GM18873 (cell line): ENCODE results near the gene CXCR4.
A peak's percentile ranks its signal among the peaks of the same experiment; 100 is the strongest.
"Not testable (repeated sequence)": the region's sequence is repeated elsewhere in the genome, so short reads cannot be mapped to it uniquely, and the experiment has no call there.

Source experiments
- ATAC-seq: cut with Tn5 transposase; IDR thresholded peaks from one replicate; pipeline ENCODE4 v1.9.1; 2021; ENCODE audit warnings: mild to moderate bottlenecking, moderate library complexity, moderate number of reproducible peaks; ENCODE audit not compliant: unreplicated experiment, low FRiP score

Gene CXCR4

DNA sequence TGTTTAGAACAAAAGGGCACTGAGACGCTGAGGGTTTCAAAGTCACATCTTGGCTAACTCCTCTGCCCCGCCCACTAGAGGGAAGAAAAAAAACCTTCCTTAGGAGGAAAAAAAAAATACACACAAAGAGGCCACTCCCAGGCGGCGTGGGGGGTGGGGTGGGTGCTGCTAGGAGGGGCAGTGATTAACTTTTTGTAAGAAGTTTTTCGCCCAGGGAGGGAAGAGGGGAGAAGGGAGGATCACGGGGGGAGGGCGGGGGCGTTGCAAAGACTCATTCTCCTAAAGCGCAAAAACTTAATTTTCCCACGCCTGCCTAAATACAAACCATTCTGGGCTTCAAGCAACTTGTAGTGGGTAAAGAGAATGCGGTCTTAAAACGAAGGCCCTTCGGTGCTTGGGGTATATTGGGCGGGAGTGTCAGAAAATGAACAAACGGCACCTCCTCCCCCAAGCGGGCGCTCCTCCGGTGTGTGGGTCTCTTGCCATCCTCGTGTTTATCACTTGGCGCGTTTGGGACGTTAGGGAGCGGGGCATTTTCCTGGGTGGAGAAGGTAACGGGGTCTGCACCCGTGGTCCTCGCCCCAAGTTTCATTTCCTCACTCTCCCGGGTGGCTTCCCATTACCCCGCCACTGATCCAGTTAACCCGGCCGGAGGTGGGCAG is 1.7 kb downstream of the CXCR4 start:
- ATAC-seq = peak; percentile 8

DNA sequence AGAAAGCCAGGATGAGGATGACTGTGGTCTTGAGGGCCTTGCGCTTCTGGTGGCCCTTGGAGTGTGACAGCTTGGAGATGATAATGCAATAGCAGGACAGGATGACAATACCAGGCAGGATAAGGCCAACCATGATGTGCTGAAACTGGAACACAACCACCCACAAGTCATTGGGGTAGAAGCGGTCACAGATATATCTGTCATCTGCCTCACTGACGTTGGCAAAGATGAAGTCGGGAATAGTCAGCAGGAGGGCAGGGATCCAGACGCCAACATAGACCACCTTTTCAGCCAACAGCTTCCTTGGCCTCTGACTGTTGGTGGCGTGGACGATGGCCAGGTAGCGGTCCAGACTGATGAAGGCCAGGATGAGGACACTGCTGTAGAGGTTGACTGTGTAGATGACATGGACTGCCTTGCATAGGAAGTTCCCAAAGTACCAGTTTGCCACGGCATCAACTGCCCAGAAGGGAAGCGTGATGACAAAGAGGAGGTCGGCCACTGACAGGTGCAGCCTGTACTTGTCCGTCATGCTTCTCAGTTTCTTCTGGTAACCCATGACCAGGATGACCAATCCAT is 2.7 kb downstream of the CXCR4 start:
- ATAC-seq = no peak

DNA sequence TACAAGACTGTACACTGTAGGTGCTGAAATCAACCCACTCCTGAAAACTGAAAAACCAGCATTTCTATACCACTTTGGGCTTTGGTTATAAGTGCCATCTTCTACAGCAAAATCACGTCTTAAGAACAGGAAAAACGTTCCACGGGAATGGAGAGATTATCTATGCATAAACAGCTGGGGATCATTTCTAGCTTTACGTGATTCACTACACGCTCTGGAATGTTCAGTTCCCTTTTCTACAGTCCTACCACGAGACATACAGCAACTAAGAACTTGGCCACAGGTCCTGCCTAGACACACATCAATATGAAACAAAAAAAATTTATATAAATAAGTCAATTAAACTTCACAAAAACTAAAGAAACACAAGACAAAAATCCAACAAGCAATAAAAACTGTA is 3.6 kb downstream of the CXCR4 start:
- ATAC-seq = no peak

DNA sequence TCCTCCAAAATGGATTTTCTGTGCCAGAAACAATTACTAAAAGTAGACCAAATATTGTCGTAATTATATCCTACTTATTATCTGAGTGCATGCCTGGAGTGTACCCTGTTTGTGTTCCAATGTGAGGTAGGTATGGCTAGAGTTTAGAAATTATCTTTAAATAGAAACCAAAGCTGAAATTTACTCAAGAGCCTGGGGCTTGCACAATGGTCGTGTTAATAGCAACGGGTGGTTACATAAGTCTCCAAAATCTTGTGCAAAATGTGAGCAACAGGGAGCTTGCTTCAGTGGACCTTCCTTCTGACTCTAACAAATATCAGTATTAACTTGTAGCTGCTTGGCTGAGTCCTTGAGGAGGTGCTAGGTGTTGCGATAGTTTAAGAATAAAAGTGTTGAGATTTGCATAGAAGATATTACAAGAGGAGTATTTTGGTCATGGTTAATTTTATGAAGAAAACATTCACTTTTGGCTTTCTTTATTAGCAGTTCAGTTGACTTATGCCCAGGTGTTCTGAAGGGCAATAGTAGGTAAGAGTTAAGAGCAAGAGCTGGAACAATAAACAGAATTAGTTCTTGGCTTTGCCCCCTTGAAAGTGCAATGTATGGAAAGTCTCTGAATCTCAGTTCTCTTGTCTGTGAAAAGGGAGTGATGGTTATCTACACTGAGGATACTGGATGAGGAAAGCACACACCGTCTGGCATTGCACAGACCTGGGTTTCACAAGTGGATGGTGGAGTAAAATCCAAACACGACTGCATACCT is 4.6 kb downstream of the CXCR4 start:
- no peak for ATAC-seq

GRCh38 chr2:136112317-136113208 is 5.4 kb downstream of the CXCR4 start:
- ATAC-seq = no peak

GRCh38 chr2:136111711-136112110 is 6.2 kb downstream of the CXCR4 start:
- no peak for ATAC-seq

- ATAC-seq = no peak
Observed at GRCh38 chr2:136110526-136110925, 7.4 kb downstream of the CXCR4 start.

DNA sequence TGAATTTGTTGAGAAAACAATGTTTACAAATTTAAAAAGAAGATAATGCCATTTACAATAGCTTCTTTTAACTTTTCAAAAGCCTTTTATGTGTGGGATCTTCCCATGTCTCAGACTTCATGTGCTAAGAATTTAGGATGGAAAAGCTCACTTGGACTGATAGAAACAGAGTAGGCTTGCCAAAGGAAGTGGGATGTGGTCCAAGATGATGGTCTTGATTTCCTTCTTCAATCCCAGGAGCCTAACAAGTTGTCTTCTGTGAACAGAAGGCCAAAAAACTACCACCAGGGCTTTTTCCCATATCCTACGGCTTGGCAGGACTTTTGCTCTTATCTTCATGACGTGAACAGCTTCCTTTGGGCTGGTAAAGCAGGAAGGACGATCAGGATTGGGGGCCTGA is 9.5 kb downstream of the CXCR4 start:
- ATAC-seq = no peak

DNA sequence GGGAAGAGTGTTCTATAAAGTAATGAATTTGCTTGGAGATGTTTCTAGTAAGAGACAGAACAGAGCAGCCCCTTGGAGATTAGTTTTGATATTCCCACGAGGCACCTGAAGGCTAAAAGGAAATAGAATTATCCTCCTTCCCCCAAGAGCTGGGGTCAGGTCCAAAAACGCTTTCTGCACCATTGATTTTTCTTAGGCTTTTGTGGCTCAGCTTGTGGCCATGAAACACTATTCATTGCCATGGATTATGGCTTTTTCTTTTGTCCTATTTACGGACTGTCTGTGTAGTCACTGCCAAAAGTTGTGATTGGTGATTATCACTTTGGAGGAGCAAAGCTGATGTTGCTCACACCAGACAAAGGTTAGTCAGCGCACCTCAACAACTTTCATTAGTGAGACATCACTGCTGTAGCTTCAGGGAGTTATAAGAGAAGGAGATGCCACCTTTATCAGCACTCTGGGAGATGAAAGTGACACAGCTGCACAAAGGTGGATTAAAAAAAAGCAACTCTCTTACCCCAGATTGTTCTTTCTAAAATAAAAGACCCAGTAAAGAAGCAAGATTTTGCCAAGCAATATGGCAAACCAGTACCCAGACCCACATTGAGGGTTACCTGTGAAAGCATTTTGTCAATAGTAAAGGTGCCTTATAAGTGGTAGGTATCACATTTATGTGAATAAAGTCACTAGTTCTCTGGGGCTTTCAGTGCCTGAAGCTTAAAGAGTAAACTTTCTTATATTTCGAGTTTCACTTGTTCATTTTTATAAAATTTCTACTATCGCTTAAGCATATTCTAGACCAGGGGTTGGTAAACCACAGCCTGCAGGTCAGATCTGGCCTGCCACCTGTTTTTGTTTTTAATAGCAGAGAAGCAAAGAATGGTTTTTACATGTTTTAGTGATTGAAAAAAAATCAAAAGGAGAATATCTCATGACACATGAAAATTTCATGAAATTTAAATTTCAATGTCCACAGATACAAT is 10.6 kb downstream of the CXCR4 start:
- peak; percentile 69 for ATAC-seq

DNA sequence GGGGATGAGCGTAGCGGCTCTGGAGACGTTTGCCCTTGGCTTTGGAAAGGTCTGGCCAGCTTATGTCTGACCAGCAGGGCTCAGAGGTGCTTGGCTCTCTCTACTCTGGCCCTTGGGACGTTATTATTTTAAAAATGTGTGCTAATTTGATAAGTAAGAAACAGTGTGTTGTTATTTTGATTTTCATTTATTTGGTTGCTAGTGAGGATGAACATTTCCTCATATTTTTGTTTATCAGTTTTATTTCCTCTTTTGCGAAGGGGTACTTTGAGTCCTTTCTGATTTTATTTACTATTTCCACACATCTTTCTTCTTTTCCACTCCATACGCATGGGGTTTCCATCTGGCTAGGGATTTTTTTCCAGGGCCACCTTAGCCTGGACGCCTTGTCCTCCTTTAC is 11.4 kb downstream of the CXCR4 start:
- no peak for ATAC-seq

- ATAC-seq = no peak
Observed at GRCh38 chr2:136104977-136105376, 13.0 kb downstream of the CXCR4 start.

DNA sequence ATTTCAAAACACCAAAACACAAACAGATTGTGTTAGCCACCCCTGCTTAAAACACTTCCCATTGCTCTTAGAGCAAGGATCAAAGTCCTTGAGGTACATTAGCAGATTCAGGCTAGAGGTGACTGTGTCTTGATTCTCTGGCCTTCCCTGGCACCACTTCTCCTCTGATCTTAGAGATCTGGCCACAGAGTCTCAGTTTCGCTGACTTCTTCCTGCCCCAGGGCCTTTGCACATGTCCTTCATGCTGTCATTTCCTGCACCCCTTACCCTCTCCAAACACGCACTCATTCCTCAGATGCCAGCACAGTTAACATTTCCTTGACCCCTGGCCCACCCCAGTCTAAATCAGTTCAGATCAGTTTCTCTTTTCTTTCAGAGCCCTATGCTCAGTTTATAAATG is 16.9 kb downstream of the CXCR4 start:
- ATAC-seq = no peak

DNA sequence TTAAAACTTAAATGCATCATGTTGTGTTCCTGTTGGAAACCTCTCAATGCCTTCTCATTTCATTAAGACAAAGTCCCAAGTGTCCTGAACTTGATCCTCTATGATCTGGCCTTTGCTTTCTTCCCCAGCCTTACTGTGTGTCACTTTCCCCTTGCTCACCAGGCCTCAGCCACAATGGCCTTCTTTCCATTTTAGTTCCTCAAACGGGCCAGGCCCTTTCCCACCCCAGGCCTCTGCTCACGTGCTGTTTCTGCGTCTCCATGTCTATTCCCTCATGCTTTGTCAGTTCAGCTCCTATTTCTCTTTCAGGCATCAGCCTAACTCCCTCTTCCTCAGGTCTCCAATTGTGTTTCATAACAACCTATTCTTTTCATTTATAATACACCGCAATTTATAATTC is 19.5 kb downstream of the CXCR4 start:
- ATAC-seq = no peak

GRCh38 chr2:136093583-136093982 is 24.4 kb downstream of the CXCR4 start:
- ATAC-seq = no peak

DNA sequence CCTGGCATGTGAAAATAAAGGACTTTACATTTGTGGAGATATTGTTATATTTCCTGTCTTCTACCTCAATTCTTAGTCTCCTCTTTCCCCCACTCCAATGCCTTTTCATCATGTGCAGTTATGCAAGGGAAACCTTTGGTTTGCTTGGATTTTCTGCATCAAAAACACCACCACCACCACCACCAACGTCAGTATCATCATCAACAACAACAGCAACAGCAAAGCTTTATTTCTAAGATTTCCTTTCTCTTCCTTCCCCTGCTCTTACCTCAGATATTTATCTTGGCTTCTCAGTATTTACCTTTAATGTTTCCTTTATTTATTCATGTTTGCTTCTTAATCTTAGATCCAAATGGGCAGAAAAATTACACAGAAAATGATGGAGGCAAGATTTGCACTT is 26.1 kb downstream of the CXCR4 start:
- no peak for ATAC-seq

- ATAC-seq = not testable (repeated sequence)
Observed at GRCh38 chr2:136087901-136088460, 30.0 kb downstream of the CXCR4 start.

DNA sequence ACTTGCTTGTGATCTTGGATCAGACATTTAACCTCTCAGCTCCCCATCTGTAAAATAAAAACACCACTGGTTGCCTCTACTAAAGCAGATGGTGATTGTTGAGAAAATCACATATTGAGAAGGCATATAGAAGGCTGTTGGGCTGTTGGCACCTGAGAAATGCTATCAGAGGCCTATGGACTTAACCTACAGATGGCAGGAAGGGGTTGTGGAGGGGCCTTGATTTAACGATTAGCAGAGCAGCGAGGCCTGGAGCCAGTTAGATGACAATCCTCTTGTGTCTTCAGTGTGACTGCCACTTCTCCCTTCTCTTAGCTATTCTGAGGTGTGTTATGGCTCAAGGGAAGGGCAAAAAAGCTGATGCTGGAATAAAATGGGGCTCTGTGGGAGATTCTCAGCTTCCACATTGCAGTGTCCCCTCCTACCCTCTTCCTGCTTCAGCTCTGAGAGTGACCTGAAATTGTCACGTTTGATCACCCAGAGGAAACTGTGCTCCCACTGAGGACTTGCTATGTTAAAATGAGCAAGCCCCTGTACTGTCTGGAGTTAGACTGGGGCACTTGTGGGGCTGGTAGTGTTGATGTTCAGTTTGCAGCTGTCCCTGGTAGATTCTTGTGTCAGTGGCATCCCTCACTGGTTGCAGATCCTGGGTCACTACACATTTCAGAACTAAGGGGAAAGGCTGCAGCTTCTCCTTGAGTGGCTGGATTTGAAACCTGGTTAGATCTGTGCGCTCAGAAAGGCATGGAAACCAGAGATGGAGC is 31.5 kb downstream of the CXCR4 start:
- ATAC-seq = no peak

DNA sequence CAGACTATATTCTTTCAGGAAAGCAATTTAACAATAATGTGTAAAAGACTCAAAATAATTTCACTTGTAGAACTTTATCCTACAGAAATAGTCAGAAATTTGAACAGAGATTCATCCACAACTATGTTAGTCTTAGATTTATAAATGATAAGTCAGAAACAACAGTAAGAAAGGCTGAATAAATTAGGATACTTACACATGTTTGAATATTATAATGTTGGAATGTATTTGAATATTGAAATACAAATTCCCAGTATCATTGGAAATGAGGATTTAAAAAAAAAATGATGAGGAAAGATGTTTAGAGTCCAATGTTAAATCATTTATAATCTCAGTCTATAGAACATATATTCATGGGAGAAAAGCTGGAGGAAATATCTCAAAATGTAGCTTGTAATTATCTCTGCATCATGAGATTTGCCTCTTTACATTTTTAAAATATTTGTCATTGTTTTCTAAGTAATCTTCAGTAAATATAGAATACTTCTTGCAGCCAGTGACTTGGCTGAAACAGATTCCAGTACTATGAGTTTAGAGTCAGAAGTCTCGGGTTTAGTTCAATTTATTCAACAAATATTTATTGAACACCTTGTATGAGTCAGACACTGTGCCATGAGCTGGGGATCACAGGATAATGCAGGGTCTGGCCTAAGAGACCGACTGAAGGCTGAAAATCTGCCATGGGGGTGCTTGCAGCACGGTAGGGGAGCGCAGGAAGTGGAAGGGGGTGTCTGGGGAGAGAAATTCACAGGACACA is 32.3 kb downstream of the CXCR4 start:
- no peak for ATAC-seq
